GM18907 (cell line): ENCODE data around the gene IAH1.

Source experiments
- ATAC-seq: cut with Tn5 transposase; IDR thresholded peaks from one replicate; pipeline ENCODE4 v1.9.1; 2021; ENCODE audit warnings: mild to moderate bottlenecking, moderate library complexity; ENCODE audit not compliant: unreplicated experiment

The IAH1 gene

GRCh38 chr2:9474361-9475057 lies at the start of gene IAH1:
IAH1 (plus strand) TSS chr2:9474551; CDS start chr2:9474567, 16 bp downstream.
- ATAC-seq: peak; percentile 77

- ATAC-seq: no peak
These were observed 45.3 kb upstream of the IAH1 start for GRCh38 chr2:9428965-9429577.

- no peak for ATAC-seq
These were observed 43.7 kb upstream of the IAH1 start for GRCh38 chr2:9430316-9431293.

- no peak for ATAC-seq
These were observed 39.9 kb upstream of the IAH1 start for GRCh38 chr2:9434489-9434888.

- ATAC-seq: no peak
These were observed 34.8 kb upstream of the IAH1 start for GRCh38 chr2:9439536-9439935.

- ATAC-seq: no peak
These were observed 34.2 kb upstream of the IAH1 start for GRCh38 chr2:9440058-9440727.

GRCh38 chr2:9441556-9441955 lies 32.8 kb upstream of the IAH1 start:
- ATAC-seq: no peak

GRCh38 chr2:9443526-9443925 lies 30.8 kb upstream of the IAH1 start:
- ATAC-seq: no peak

- no peak for ATAC-seq
These were observed 29.3 kb upstream of the IAH1 start for GRCh38 chr2:9445089-9445488.

- ATAC-seq: no peak
These were observed 23.1 kb upstream of the IAH1 start for GRCh38 chr2:9451231-9451630.

- no peak for ATAC-seq
These were observed 13.8 kb upstream of the IAH1 start for GRCh38 chr2:9460441-9461017.

- no peak for ATAC-seq
These were observed 13.3 kb upstream of the IAH1 start for GRCh38 chr2:9461079-9461478.

- no peak for ATAC-seq
These were observed 12.0 kb upstream of the IAH1 start for GRCh38 chr2:9462313-9462712.

- ATAC-seq: no peak
These were observed 11.3 kb upstream of the IAH1 start for GRCh38 chr2:9462886-9463697.

- no peak for ATAC-seq
These were observed 10.7 kb upstream of the IAH1 start for GRCh38 chr2:9463698-9464034.

- no peak for ATAC-seq
These were observed 9.2 kb upstream of the IAH1 start for GRCh38 chr2:9465170-9465569.

GRCh38 chr2:9466147-9466683 lies 8.1 kb upstream of the IAH1 start:
- no peak for ATAC-seq

- no peak for ATAC-seq
These were observed 6.7 kb upstream of the IAH1 start for GRCh38 chr2:9467687-9468086.

- no peak for ATAC-seq
These were observed 3.1 kb upstream of the IAH1 start for GRCh38 chr2:9471206-9471605.

GRCh38 chr2:9472511-9472910 lies 1.8 kb upstream of the IAH1 start:
- ATAC-seq: no peak
